ENCODE measurements around the gene ACADM.

GRCh38 chr1:75765697-75766355, 41.3 kb downstream of the ACADM start:
- TF ChIP-seq, protein P1, sequence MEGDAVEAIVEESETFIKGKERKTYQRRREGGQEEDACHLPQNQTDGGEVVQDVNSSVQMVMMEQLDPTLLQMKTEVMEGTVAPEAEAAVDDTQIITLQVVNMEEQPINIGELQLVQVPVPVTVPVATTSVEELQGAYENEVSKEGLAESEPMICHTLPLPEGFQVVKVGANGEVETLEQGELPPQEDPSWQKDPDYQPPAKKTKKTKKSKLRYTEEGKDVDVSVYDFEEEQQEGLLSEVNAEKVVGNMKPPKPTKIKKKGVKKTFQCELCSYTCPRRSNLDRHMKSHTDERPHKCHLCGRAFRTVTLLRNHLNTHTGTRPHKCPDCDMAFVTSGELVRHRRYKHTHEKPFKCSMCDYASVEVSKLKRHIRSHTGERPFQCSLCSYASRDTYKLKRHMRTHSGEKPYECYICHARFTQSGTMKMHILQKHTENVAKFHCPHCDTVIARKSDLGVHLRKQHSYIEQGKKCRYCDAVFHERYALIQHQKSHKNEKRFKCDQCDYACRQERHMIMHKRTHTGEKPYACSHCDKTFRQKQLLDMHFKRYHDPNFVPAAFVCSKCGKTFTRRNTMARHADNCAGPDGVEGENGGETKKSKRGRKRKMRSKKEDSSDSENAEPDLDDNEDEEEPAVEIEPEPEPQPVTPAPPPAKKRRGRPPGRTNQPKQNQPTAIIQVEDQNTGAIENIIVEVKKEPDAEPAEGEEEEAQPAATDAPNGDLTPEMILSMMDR (IDR thresholded peaks at IDR 0.05): no peak
- TF ChIP-seq ZFX (IDR thresholded peaks at IDR 0.05; ENCODE audit: borderline replicate concordance): no peak
